IMR-90 (cell line): Measurements from ENCODE around the gene ZNF287. TPM values are rescaled to one million over a fixed set of nuclear protein-coding genes. Genes with fewer than 3 reads are reported as not detected.

Source experiments
- ATAC-seq: fragments of 200-7000 bp; cut with Tn5 transposase; 2 replicates; pipeline ENCODE4 v1.9.1; 2020; ENCODE audit warnings: low read depth, mild to moderate bottlenecking, moderate library complexity
- BruUV-seq: library from RNA; stranded (reverse); fragments of 400-500 nt; replicated peaks from 2 replicates; lab custom pipeline; 2021; lab: Mats Ljungman, UMichigan
- CTCF ChIA-PET: fragments of 300-600 bp; formaldehyde crosslinking; extraction: SDS; loops from one replicate; lab custom pipeline; 2021; ENCODE audit warnings: antibody characterized with exemption; lab: Yijun Ruan, JAX
- POLR2A ChIA-PET: fragments of 300-600 bp; sonication (Branson Sonifier 250); formaldehyde crosslinking; loops from one replicate; lab custom pipeline; 2022; ENCODE audit warnings: antibody characterized with exemption; ENCODE audit not compliant: unreplicated experiment; lab: Charles Lee
- DNase-seq: peaks from one replicate; pipeline ENCODE4 v3.0.0; 2013
- H2AFZ ChIP-seq: replicated peaks from 2 replicates; pipeline ENCODE3; 2013; ENCODE audit warnings: low read length, mild to moderate bottlenecking; ENCODE audit not compliant: poor library complexity
- H2AK5ac ChIP-seq: 2 replicates; pipeline ENCODE4 v1.6.1; 2013; ENCODE audit warnings: low read depth, low read length, inconsistent platforms
- H2AK9ac ChIP-seq: replicated peaks from 2 replicates; pipeline ENCODE3; 2013; ENCODE audit warnings: mild to moderate bottlenecking, low read depth, low read length, moderate library complexity; ENCODE audit not compliant: poor library complexity
- H2BK120ac ChIP-seq: 2 replicates; pipeline ENCODE4 v1.6.1; 2013; ENCODE audit warnings: low read depth, low read length, inconsistent platforms
- H2BK15ac ChIP-seq: 3 replicates; pipeline ENCODE4 v1.6.1; 2013; ENCODE audit warnings: low read depth, low read length, inconsistent platforms
- H2BK20ac ChIP-seq: 2 replicates; pipeline ENCODE4 v1.6.1; 2013; ENCODE audit warnings: low read depth, mild to moderate bottlenecking, inconsistent platforms, low read length, moderate library complexity
- H2BK5ac ChIP-seq: 2 replicates; pipeline ENCODE4 v1.6.1; 2013; ENCODE audit warnings: mild to moderate bottlenecking, low read depth, low read length, inconsistent platforms; ENCODE audit not compliant: poor library complexity, severe bottlenecking
- H3K14ac ChIP-seq: replicated peaks from 2 replicates; pipeline ENCODE4 v1.6.1; 2013; ENCODE audit warnings: low read depth, low read length, inconsistent platforms
- H3K18ac ChIP-seq: 2 replicates; pipeline ENCODE4 v1.6.1; 2013; ENCODE audit warnings: low read depth, low read length, control low read depth
- H3K23ac ChIP-seq: 2 replicates; pipeline ENCODE4 v1.6.1; 2013; ENCODE audit warnings: low read depth, low read length, inconsistent platforms
- H3K27ac ChIP-seq: 2 replicates; pipeline ENCODE4 v1.5.1; 2013; ENCODE audit warnings: mild to moderate bottlenecking, control low read depth, low read length; ENCODE audit not compliant: insufficient read depth
- H3K27me3 ChIP-seq: 2 replicates; pipeline ENCODE4 v1.6.1; 2013; ENCODE audit warnings: low read length; ENCODE audit not compliant: control insufficient read depth, insufficient read depth
- H3K36me3 ChIP-seq: 2 replicates; pipeline ENCODE4 v1.6.1; 2013; ENCODE audit warnings: low read length, mixed read lengths; ENCODE audit not compliant: control insufficient read depth, insufficient read depth
- H3K4ac ChIP-seq: 2 replicates; pipeline ENCODE4 v1.6.1; 2013; ENCODE audit warnings: low read depth, low read length, inconsistent platforms
- H3K4me1 ChIP-seq: 2 replicates; pipeline ENCODE4 v1.6.1; 2013; ENCODE audit warnings: low read length, mixed read lengths; ENCODE audit not compliant: control insufficient read depth, insufficient read depth
- H3K4me2 ChIP-seq: 2 replicates; pipeline ENCODE4 v1.6.1; 2013; ENCODE audit warnings: low read depth, mild to moderate bottlenecking, control low read depth, low read length, moderate library complexity
- H3K4me3 ChIP-seq: 2 replicates; pipeline ENCODE4 v1.5.1; 2013; ENCODE audit warnings: low read depth, mild to moderate bottlenecking, control low read depth, low read length, moderate library complexity; ENCODE audit not compliant: insufficient read depth
- H3K56ac ChIP-seq: 2 replicates; pipeline ENCODE4 v1.6.1; 2013; ENCODE audit warnings: low read length, inconsistent platforms; ENCODE audit not compliant: insufficient read depth; ENCODE audit errors: extremely low read depth
- H3K79me1 ChIP-seq, 2 experiments: 2 replicates each; pipeline ENCODE4 v1.6.1; 2013; ENCODE audit warnings: low read length in 2 of 2, inconsistent platforms in 1 of 2, low read depth in 1 of 2
- H3K9ac ChIP-seq: 2 replicates; pipeline ENCODE4 v1.6.1; 2013; ENCODE audit warnings: low read depth, low read length, control low read depth
- H3K9me1 ChIP-seq: 2 replicates; pipeline ENCODE4 v1.6.1; 2013; ENCODE audit warnings: low read length, inconsistent platforms; ENCODE audit not compliant: insufficient read depth
- H3K9me3 ChIP-seq: 2 replicates; pipeline ENCODE4 v1.6.1; 2013; ENCODE audit warnings: low read length; ENCODE audit not compliant: control insufficient read depth, insufficient read depth
- H4K20me1 ChIP-seq: 2 replicates; pipeline ENCODE4 v1.6.1; 2013; ENCODE audit warnings: low read length, inconsistent platforms; ENCODE audit not compliant: insufficient read depth
- H4K5ac ChIP-seq: 2 replicates; pipeline ENCODE4 v1.6.1; 2013; ENCODE audit warnings: mild to moderate bottlenecking, low read depth, low read length, control low read depth
- H4K8ac ChIP-seq, 2 experiments: 2 replicates each; pipeline ENCODE4 v1.6.1; 2013; ENCODE audit warnings: low read depth in 2 of 2, low read length in 2 of 2, control low read depth in 1 of 2, inconsistent platforms in 1 of 2
- H4K91ac ChIP-seq: 2 replicates; pipeline ENCODE4 v1.6.1; 2013; ENCODE audit warnings: low read depth, low read length, inconsistent platforms; ENCODE audit not compliant: insufficient read depth
- CEBPB ChIP-seq: IDR thresholded peaks from 2 replicates; pipeline ENCODE4 v1.6.1; 2012; ENCODE audit warnings: low read depth, low read length, improper control_type of control experiment
- ELK1 ChIP-seq: fragments of 150-350 bp; IDR thresholded peaks from 2 replicates; pipeline ENCODE4 v1.6.1; 2016; ENCODE audit warnings: low read depth, mild to moderate bottlenecking, low read length, moderate library complexity, borderline replicate concordance
- MXI1 ChIP-seq: IDR thresholded peaks from 2 replicates; pipeline ENCODE4 v1.6.1; 2012; ENCODE audit warnings: low read depth, mild to moderate bottlenecking, low read length, moderate library complexity, borderline replicate concordance
- RAD21 ChIP-seq: IDR thresholded peaks from 2 replicates; pipeline ENCODE4 v1.6.1; 2012; ENCODE audit warnings: low read length, improper control_type of control experiment
- RCOR1 ChIP-seq: IDR thresholded peaks from 2 replicates; pipeline ENCODE4 v1.6.1; 2012; ENCODE audit warnings: mild to moderate bottlenecking, low read length, improper control_type of control experiment; ENCODE audit not compliant: insufficient replicate concordance
- RFX5 ChIP-seq: IDR thresholded peaks from 2 replicates; pipeline ENCODE4 v1.8.0; 2012; ENCODE audit warnings: low read depth, mild to moderate bottlenecking, low read length, moderate library complexity
- SMC3 ChIP-seq: fragments of 150-350 bp; IDR thresholded peaks from 2 replicates; pipeline ENCODE4 v1.6.1; 2016; ENCODE audit warnings: low read depth, mild to moderate bottlenecking, antibody characterized with exemption, low read length, moderate library complexity
- WGBS, 2 experiments: methylation state at CpG; one replicate each; pipeline versions ENCODE4 v1.1.5 to v1.1.7; 2013; ENCODE audit warnings: missing lambda C conversion rate in 2 of 2; ENCODE audit not compliant: insufficient read length in 1 of 2; ENCODE audit errors: extremely low coverage in 2 of 2; 5-methylcytosine and 5-hydroxymethylcytosine counted together
- dilution Hi-C: fragments of 300-500 bp; cut with HindIII; formaldehyde crosslinking; loops from one replicate; pipeline ENCODE4 v1.14.3; 2018; ENCODE audit warnings: low sequenced_read_pairs; ENCODE audit not compliant: unreplicated experiment
- in situ Hi-C: fragments of 300-500 bp; cut with MboI; formaldehyde crosslinking; loops from 3 replicates; pipeline ENCODE4 v1.14.3; 2019; ENCODE audit warnings: low sequenced_read_pairs, inconsistent platforms, mixed read lengths
- intact Hi-C: fragments of 100-400 bp; cut with micrococcal nuclease; formaldehyde crosslinking; loops from 2 replicates; pipeline ENCODE4 v1.10.0; 2022
- polyA plus RNA-seq, 3 experiments: library from polyadenylated mRNA; depleted of rRNA; stranded (reverse); fragments of >200 nt; gene quantifications; 2 replicates each; pipeline ENCODE4 v1.2.3, GENCODE V29; 2012; ENCODE audit warnings: low replicate concordance in 1 of 3
- total RNA-seq: library from RNA; depleted of rRNA; stranded (reverse); fragments of >200 nt; gene quantifications from 2 replicates; pipeline ENCODE4 v1.2.3, GENCODE V29; 2012
- TF ChIP-seq, protein P1 (sequence below): fragments of 150-350 bp; IDR thresholded peaks from 2 replicates; pipeline ENCODE4 v1.6.1; 2017; ENCODE audit warnings: mild to moderate bottlenecking, antibody characterized with exemption, low read length, low read depth
- TF ChIP-seq, protein P2 (sequence below): conservative IDR thresholded peaks from 2 replicates; pipeline ENCODE4 v1.5.1; 2012; ENCODE audit warnings: mild to moderate bottlenecking, low read depth, low read length, improper control_type of control experiment

ZNF287 gene
- total and polyA plus RNA-seq, 2 of the 4 experiments (the other 2 are of a cell fraction) = 5.3 to 7.0 TPM

DNA sequence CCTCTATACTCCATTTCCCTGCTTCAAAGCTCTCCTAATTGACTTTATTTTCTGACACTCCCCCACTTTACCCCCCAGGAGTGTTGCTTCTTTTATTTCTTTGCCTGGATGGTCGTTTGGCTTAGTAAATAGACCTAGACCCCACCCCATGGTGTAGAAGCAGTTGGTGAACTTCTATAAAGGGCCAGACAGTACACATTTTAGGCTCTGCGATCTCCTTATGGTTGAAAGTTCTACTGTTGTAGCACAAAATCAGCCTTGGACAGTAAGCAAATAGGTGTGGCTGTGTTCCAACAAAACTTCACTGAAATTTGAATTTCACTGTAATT is 31.9 kb downstream of the ZNF287 start:
- Histone ChIP-seq H2AK9ac (no peak overlapping the region), H3K27me3 (no peaks in the 10 kb centered on the region), H3K4me1 (no peaks in the 10 kb centered on the region), H2AFZ (no peak overlapping the region), H3K9me3 (no peaks in the 10 kb centered on the region; the same call in 1 of the 2 replicates), H2BK20ac (no peak overlapping the region), H2BK5ac (no peak overlapping the region), H4K91ac (no peak overlapping the region), H3K4me2 (no peak overlapping the region), H3K23ac (no peak overlapping the region), H4K20me1 (no peaks in the 10 kb centered on the region), H3K18ac (no peak overlapping the region), H3K4ac (no peak overlapping the region), H3K36me3 (no peaks in the 10 kb centered on the region), H4K8ac (no peak overlapping the region), H3K27ac (no peak overlapping the region), H3K9me1 (no peaks in the 10 kb centered on the region), H3K4me3 (no peak overlapping the region), H2AK5ac (no peak overlapping the region), H3K56ac (no peak overlapping the region), H2BK15ac (no peak overlapping the region), H3K14ac (no peak overlapping the region), H3K79me1 (no peaks in the 10 kb centered on the region), H3K9ac (no peak overlapping the region), H2BK120ac (no peak overlapping the region), H4K5ac (no peak overlapping the region)
- ChIA-PET POLR2A (no interaction called here), CTCF (no interaction called here)
- DNase-seq (no peak), ATAC-seq (no peak)
- TF ChIP-seq RFX5 (no peak), CEBPB (no peak), SMC3 (no peak), RCOR1 (no peak), MXI1 (no peak), RAD21 (no peak), ELK1 (no peak)
- TF ChIP-seq, protein P1, sequence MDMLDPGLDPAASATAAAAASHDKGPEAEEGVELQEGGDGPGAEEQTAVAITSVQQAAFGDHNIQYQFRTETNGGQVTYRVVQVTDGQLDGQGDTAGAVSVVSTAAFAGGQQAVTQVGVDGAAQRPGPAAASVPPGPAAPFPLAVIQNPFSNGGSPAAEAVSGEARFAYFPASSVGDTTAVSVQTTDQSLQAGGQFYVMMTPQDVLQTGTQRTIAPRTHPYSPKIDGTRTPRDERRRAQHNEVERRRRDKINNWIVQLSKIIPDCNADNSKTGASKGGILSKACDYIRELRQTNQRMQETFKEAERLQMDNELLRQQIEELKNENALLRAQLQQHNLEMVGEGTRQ = no peak
- TF ChIP-seq, protein P2, sequence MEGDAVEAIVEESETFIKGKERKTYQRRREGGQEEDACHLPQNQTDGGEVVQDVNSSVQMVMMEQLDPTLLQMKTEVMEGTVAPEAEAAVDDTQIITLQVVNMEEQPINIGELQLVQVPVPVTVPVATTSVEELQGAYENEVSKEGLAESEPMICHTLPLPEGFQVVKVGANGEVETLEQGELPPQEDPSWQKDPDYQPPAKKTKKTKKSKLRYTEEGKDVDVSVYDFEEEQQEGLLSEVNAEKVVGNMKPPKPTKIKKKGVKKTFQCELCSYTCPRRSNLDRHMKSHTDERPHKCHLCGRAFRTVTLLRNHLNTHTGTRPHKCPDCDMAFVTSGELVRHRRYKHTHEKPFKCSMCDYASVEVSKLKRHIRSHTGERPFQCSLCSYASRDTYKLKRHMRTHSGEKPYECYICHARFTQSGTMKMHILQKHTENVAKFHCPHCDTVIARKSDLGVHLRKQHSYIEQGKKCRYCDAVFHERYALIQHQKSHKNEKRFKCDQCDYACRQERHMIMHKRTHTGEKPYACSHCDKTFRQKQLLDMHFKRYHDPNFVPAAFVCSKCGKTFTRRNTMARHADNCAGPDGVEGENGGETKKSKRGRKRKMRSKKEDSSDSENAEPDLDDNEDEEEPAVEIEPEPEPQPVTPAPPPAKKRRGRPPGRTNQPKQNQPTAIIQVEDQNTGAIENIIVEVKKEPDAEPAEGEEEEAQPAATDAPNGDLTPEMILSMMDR = no peak
- dilution Hi-C loops = no loop called here
- BruUV-seq = no TSS peak
- WGBS, 2 experiments = no CpG with 5 or more reads among the region's 2 CpGs
- intact Hi-C loops = loop anchor here (2.0 kb wide), 1 partner anchor 454 kb away; no protein-coding TSS in a partner anchor
- in situ Hi-C loops = no loop called here
